Gastroesophageal sphincter (tissue), 3 donors: ENCODE measurements around the gene EPHB6.

Source experiments
- EP300 ChIP-seq: sonication (generic); formaldehyde crosslinking; IDR thresholded peaks from one replicate; pipeline ENCODE4 v1.6.1; 2017; ENCODE audit warnings: antibody characterized with exemption, mild to moderate bottlenecking
- POLR2A ChIP-seq, 2 donors: fragments of 450-650 bp; IDR thresholded peaks; one replicate each; pipeline ENCODE4 v1.6.1; 2017; ENCODE audit warnings: antibody characterized with exemption in 2 of 2, mild to moderate bottlenecking in 2 of 2, moderate library complexity in 1 of 2
- POLR2AphosphoS5 ChIP-seq: sonication (generic); formaldehyde crosslinking; IDR thresholded peaks from one replicate; pipeline ENCODE4 v1.6.1; 2017; ENCODE audit warnings: antibody characterized with exemption
- TF ChIP-seq, protein P1 (sequence below), 4 experiments: fragments of 200-600 bp in 2 of 4; fragments of 450-650 bp in 2 of 4; sonication (generic) in 1 of 4; IDR thresholded peaks; one replicate each; pipeline ENCODE4 v1.5.1; 2017 to 2019; ENCODE audit warnings: antibody characterized with exemption in 4 of 4, mild to moderate bottlenecking in 2 of 4, moderate library complexity in 2 of 4

DNA sequence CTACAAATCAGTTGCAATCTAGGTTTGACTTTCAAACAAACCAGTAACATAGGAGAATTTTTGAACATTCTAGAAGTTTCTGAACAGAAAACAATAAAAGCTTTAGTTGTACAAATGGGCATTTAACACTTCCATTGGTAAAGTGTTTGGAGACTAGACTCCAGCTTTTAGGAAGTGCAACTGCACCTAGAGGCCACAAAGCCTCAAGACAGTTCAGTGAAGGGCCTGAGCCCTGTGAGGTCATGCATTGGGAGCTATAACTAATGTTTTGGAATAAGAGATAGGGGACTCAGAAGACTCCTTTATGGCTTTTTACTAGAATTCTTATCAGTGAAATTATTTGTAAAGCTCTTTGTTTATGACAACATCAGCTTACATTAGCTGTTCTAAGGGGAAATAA is 3.0 kb upstream of the EPHB6 start:
- TF ChIP-seq, protein P1, sequence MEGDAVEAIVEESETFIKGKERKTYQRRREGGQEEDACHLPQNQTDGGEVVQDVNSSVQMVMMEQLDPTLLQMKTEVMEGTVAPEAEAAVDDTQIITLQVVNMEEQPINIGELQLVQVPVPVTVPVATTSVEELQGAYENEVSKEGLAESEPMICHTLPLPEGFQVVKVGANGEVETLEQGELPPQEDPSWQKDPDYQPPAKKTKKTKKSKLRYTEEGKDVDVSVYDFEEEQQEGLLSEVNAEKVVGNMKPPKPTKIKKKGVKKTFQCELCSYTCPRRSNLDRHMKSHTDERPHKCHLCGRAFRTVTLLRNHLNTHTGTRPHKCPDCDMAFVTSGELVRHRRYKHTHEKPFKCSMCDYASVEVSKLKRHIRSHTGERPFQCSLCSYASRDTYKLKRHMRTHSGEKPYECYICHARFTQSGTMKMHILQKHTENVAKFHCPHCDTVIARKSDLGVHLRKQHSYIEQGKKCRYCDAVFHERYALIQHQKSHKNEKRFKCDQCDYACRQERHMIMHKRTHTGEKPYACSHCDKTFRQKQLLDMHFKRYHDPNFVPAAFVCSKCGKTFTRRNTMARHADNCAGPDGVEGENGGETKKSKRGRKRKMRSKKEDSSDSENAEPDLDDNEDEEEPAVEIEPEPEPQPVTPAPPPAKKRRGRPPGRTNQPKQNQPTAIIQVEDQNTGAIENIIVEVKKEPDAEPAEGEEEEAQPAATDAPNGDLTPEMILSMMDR (IDR thresholded peaks at IDR 0.05): no peak
- TF ChIP-seq POLR2A (IDR thresholded peaks at IDR 0.05) (no peak), EP300 (no peak), POLR2AphosphoS5 (no peak)
